Hepatocyte (in vitro differentiated cells): ENCODE results near the gene KRTAP21-2.

Source experiments
- EZH2 ChIP-seq: fragments of 200-600 bp; sonication (generic); IDR thresholded peaks from 2 replicates; pipeline ENCODE4 v1.6.1; 2016; ENCODE audit warnings: antibody characterized with exemption, mild to moderate bottlenecking, borderline replicate concordance
- EZH2phosphoT487 ChIP-seq: fragments of 200-600 bp; sonication (generic); IDR thresholded peaks from one replicate; pipeline ENCODE4 v1.6.1; 2018; ENCODE audit warnings: antibody characterized with exemption, mild to moderate bottlenecking, low read depth, moderate library complexity; ENCODE audit not compliant: unreplicated experiment, severe bottlenecking

DNA sequence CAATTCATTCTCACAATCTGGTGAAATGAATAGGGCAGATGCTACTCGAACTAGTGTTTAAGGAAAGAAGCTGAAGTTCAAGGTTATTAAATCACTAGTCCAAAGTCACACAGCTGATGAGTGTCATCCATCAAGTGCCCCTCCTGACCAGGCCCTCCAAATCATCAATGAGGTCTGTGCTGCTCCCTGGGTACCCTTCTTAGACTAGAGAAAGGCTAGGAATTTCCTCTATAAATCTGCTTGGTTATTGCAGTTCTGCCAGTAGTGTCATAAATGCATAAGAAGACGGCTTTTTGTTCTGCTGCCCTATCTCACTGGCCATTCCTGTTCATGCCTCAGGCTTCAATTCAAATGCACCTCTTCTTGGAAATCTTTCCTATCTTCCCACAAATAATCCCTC is 13.7 kb upstream of the KRTAP21-2 start:
- TF ChIP-seq EZH2phosphoT487 (no peak), EZH2 (no peak)
